K562 (cell line): Measurements from ENCODE around the gene PRKAG1. TPM values are rescaled to one million over a fixed set of nuclear protein-coding genes. Genes with fewer than 3 reads are reported as not detected.
A peak's percentile ranks its signal among the peaks of the same experiment; 100 is the strongest.

ENCODE experiments used
- CBFA2T2 ChIP-seq: fragments of 450-650 bp; conservative IDR thresholded peaks from 2 replicates; pipeline ENCODE4 v1.6.1; 2017; ENCODE audit warnings: mild to moderate bottlenecking
- ETV5 ChIP-seq: sonication (generic); formaldehyde crosslinking; IDR thresholded peaks from 2 replicates; pipeline ENCODE4 v1.4.0; 2020; ENCODE audit warnings: low read depth, mild to moderate bottlenecking, missing genetic modification reagents
- MTA3 ChIP-seq: fragments of 450-650 bp; formaldehyde crosslinking; IDR thresholded peaks from 2 replicates; pipeline ENCODE4 v1.6.1; 2017; ENCODE audit warnings: mild to moderate bottlenecking, borderline replicate concordance
- NRF1 ChIP-seq, 2 experiments: fragments of 450-650 bp; IDR thresholded peaks in 1 of 2; conservative IDR thresholded peaks in 1 of 2; 2 replicates each; pipeline ENCODE4 v1.6.1; 2014; ENCODE audit warnings: mild to moderate bottlenecking in 2 of 2
- POLR2G ChIP-seq: fragments of 200-400 bp; formaldehyde crosslinking; IDR thresholded peaks from 2 replicates; pipeline ENCODE4 v1.6.1; 2017; ENCODE audit warnings: low read depth, mild to moderate bottlenecking, antibody characterized with exemption, low read length, moderate library complexity
- POLR3A ChIP-seq: IDR thresholded peaks from 2 replicates; pipeline ENCODE4 v1.6.1; 2011; ENCODE audit warnings: borderline replicate concordance, mild to moderate bottlenecking, moderate library complexity; ENCODE audit not compliant: insufficient read length, insufficient read depth; ENCODE audit errors: extremely low read depth
- UBTF ChIP-seq, 2 experiments: IDR thresholded peaks; 2 replicates each; pipeline ENCODE4 v1.6.1; 2012; ENCODE audit warnings: improper control_type of control experiment in 2 of 2, low read depth in 2 of 2, low read length in 2 of 2, borderline replicate concordance in 1 of 2
- ZBTB11 ChIP-seq, 3 experiments: fragments of 200-800 bp in 1 of 3; fragments of 250-450 bp in 1 of 3; fragments of 450-650 bp in 1 of 3; sonication (Bioruptor Pico) in 1 of 3; sonication (Bioruptor generic) in 1 of 3; formaldehyde crosslinking in 1 of 3; IDR thresholded peaks; 2 replicates each; pipeline versions ENCODE4 v1.6.1 to v1.8.0; 2016 to 2022; ENCODE audit warnings: mild to moderate bottlenecking in 2 of 3, missing genetic modification characterization in 2 of 3, missing compliant biosample characterization in 1 of 3, moderate library complexity in 1 of 3
- ZBTB26 ChIP-seq: fragments of 450-650 bp; formaldehyde crosslinking; IDR thresholded peaks from 2 replicates; pipeline ENCODE4 v1.4.0; 2022; ENCODE audit warnings: missing genetic modification characterization
- ZFP1 ChIP-seq: fragments of 450-650 bp; formaldehyde crosslinking; IDR thresholded peaks from 2 replicates; pipeline ENCODE4 v1.4.0; 2020; ENCODE audit warnings: mild to moderate bottlenecking, mixed read lengths
- ZHX1 ChIP-seq: fragments of 150-350 bp; conservative IDR thresholded peaks from 2 replicates; pipeline ENCODE4 v1.6.1; 2014; ENCODE audit warnings: low read length
- ZNF830 ChIP-seq: fragments of 250-450 bp; sonication (Bioruptor Pico); IDR thresholded peaks from 2 replicates; pipeline ENCODE4 v1.5.0; 2021; ENCODE audit warnings: mild to moderate bottlenecking
- polyA plus RNA-seq, 8 experiments: library from polyadenylated mRNA; depleted of rRNA in 4 of 8; stranded (reverse) in 5 of 8; unstranded in 3 of 8; fragments of >200 nt; fragmentation: Nextera tagmentation in 2 of 8; fragmentation: Illumina TruSeq in 1 of 8; extraction: Ambion mirVana in 2 of 8; extraction: Trizol in 1 of 8; gene quantifications; 2 replicates each; pipeline versions ENCODE4 v1.2.1 to v1.2.3, GENCODE V29; 2011 to 2014; ENCODE audit warnings: inconsistent platforms in 1 of 8, missing spikeins in 1 of 8
- total RNA-seq, 7 experiments: library from RNA; depleted of rRNA in 6 of 7; stranded (reverse); fragments of >200 nt in 6 of 7; fragmentation: Illumina TruSeq in 2 of 7; extraction: Trizol in 2 of 7; gene quantifications; 2 replicates each; pipeline versions ENCODE4 v1.2.1 to v1.2.3, GENCODE V29; 2011 to 2021; ENCODE audit warnings: low replicate concordance in 1 of 7

The PRKAG1 gene
- total and polyA plus RNA-seq, 9 of the 15 experiments (the other 6 are each of a cell fraction or from before 2014, with no cell fraction given) = 51.1 to 126 (median 79.1) TPM

GRCh38 chr12:48957141-48958048 lies 61.2 kb downstream of the PRKAG1 start, which contains the start of gene ARF3 (continued):
- TF ChIP-seq ZHX1 (peak; percentile 100), ZNF830 (CRISPR knock-in tag) (no peak), UBTF (IDR thresholded peaks at IDR 0.05; ENCODE audit: borderline replicate concordance in 1 of 2, low read depth in 2 of 2, low read length in 2 of 2) (peak in 1 of 2 experiments; percentile 27; a peak in 1 of 4 replicates), ZFP1 (CRISPR knock-in tag) (no peak), ZBTB11 (CRISPR knock-in tag; IDR thresholded peaks at IDR 0.05) (peak in 1 of 3 experiments; percentile 68; a peak in 1 of 6 replicates), NRF1 (conservative IDR thresholded peaks at IDR 0.05 in 1 of 2, IDR thresholded peaks at IDR 0.05 in 1 of 2) (peak; percentile 78 to 80), CBFA2T2 (no peak), ZBTB26 (CRISPR knock-in tag) (peak; percentile 8; the same call in 1 of the 2 replicates), ETV5 (CRISPR knock-in tag) (peak; percentile 68; the same call in 1 of the 2 replicates), POLR3A (no peak), POLR2G (peak; percentile 95), MTA3 (peak; percentile 7; the same call in 1 of the 2 replicates)
